OCI-LY3 (cell line): ENCODE results near the gene PEX11A.

Experiments
- H2AFZ ChIP-seq: fragments of 200-600, 300-600 bp; shearing (Covaris generic); 2 replicates; pipeline ENCODE4 v1.6.0; 2014; ENCODE audit warnings: antibody characterized with exemption, low read depth, low read length
- H3K27ac ChIP-seq: fragments of 200-600, 300-600 bp; sonication (generic); 2 replicates; pipeline ENCODE4 v1.5.1; 2014; ENCODE audit warnings: mild to moderate bottlenecking, low read length, moderate library complexity, mixed read lengths
- H3K27me3 ChIP-seq: fragments of 200-600, 300-600 bp; sonication (generic); 2 replicates; pipeline ENCODE4 v1.6.1; 2014; ENCODE audit warnings: low read depth, low read length, mixed read lengths
- H3K36me3 ChIP-seq: fragments of 200-600, 300-600 bp; sonication (generic); replicated peaks from 2 replicates; pipeline ENCODE3; 2014; ENCODE audit warnings: low read depth, low read length, mixed read lengths
- H3K4me1 ChIP-seq: fragments of 300-600, 200-600 bp; sonication (generic); 2 replicates; pipeline ENCODE4 v1.6.1; 2014; ENCODE audit warnings: low read length, mixed read lengths
- H3K4me2 ChIP-seq: fragments of 200-600, 300-600 bp; sonication (generic); 2 replicates; pipeline ENCODE4 v1.6.1; 2014; ENCODE audit warnings: low read length, mixed read lengths
- H3K4me3 ChIP-seq: fragments of 300-600, 200-600 bp; sonication (generic); 2 replicates; pipeline ENCODE4 v1.5.1; 2014; ENCODE audit warnings: antibody characterized with exemption, mild to moderate bottlenecking, low read length, moderate library complexity
- H3K79me2 ChIP-seq: fragments of 300-600, 200-600 bp; shearing (Covaris generic); 2 replicates; pipeline ENCODE4 v1.6.1; 2014; ENCODE audit warnings: mild to moderate bottlenecking, low read length, mixed read lengths
- H3K9ac ChIP-seq: fragments of 300-600, 200-600 bp; shearing (Covaris generic); 2 replicates; pipeline ENCODE4 v1.6.0; 2014; ENCODE audit warnings: mild to moderate bottlenecking, low read length, moderate library complexity
- H3K9me3 ChIP-seq: fragments of 200-600, 300-600 bp; shearing (Covaris generic); 2 replicates; pipeline ENCODE4 v1.6.1; 2014; ENCODE audit warnings: low read length, mixed read lengths; ENCODE audit not compliant: insufficient read depth
- H4K20me1 ChIP-seq: fragments of 200-600, 300-600 bp; sonication (generic); 2 replicates; pipeline ENCODE4 v1.6.1; 2016; ENCODE audit warnings: low read length, mixed read lengths; ENCODE audit not compliant: insufficient read depth
- EZH2phosphoT487 ChIP-seq: fragments of 200-600 bp; shearing (Covaris generic); IDR thresholded peaks from 2 replicates; pipeline ENCODE4 v1.6.1; 2018; ENCODE audit warnings: antibody characterized with exemption, mixed run types, low read depth
- TF ChIP-seq, protein P1 (sequence below): fragments of 200-600, 300-600 bp; sonication (generic); IDR thresholded peaks from 2 replicates; pipeline ENCODE4 v1.5.1; 2014; ENCODE audit warnings: antibody characterized with exemption, low read length, low read depth

Gene PEX11A

DNA sequence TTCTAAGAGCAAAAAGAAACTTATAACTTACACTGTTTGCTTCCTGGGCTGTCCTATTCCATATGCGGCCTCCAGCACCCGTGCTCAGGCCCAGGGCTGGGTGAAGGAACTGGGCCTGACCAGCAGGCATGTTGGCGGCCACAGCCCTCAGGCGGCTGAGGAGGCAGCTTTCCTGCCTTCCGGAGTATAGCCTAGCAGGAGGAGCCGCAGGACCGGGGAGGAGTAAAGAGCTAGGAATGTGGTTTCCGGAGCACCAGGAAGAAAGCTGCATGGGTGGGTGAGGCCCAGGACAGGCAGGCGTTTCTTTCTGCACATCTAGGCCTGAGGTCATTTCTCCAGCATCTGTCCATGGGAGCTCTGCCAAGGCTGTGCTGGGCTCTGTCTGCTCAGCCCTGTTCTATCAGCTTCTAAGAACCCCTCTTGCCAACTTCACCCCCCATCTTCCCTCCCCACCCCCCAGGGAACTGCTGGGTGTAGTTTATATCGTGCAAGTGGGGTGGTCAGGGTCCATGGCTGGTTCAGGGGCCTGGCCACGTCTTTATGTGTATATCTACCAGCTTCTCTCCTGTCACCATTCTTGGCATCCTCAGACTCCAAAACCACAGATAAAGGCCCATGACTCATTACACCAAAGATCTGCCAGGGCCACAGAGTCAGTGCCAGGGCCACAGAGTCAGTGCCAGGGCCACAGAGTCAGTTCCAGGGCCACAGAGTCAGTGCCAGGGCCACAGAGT lies 27.5 kb downstream of the PEX11A start:
- no peak overlapping the region for H3K27ac ChIP-seq
- H3K9ac ChIP-seq, result no peak overlapping the region
- no peak overlapping the region for H3K4me3 ChIP-seq
- H4K20me1 ChIP-seq, result no peaks in the 10 kb centered on the region
- H2AFZ ChIP-seq, result no peak overlapping the region
- peaks cover 16% of the 10 kb centered on the region for H3K4me1 ChIP-seq
- H3K9me3 ChIP-seq, result no peaks in the 10 kb centered on the region
- peaks cover 20% of the 10 kb centered on the region for H3K27me3 ChIP-seq
- TF ChIP-seq, protein P1, sequence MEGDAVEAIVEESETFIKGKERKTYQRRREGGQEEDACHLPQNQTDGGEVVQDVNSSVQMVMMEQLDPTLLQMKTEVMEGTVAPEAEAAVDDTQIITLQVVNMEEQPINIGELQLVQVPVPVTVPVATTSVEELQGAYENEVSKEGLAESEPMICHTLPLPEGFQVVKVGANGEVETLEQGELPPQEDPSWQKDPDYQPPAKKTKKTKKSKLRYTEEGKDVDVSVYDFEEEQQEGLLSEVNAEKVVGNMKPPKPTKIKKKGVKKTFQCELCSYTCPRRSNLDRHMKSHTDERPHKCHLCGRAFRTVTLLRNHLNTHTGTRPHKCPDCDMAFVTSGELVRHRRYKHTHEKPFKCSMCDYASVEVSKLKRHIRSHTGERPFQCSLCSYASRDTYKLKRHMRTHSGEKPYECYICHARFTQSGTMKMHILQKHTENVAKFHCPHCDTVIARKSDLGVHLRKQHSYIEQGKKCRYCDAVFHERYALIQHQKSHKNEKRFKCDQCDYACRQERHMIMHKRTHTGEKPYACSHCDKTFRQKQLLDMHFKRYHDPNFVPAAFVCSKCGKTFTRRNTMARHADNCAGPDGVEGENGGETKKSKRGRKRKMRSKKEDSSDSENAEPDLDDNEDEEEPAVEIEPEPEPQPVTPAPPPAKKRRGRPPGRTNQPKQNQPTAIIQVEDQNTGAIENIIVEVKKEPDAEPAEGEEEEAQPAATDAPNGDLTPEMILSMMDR, result no peak
- no peak for TF ChIP-seq EZH2phosphoT487
- no peaks in the 10 kb centered on the region for H3K79me2 ChIP-seq
- no peak overlapping the region for H3K4me2 ChIP-seq
- no peaks in the 10 kb centered on the region for H3K36me3 ChIP-seq

DNA sequence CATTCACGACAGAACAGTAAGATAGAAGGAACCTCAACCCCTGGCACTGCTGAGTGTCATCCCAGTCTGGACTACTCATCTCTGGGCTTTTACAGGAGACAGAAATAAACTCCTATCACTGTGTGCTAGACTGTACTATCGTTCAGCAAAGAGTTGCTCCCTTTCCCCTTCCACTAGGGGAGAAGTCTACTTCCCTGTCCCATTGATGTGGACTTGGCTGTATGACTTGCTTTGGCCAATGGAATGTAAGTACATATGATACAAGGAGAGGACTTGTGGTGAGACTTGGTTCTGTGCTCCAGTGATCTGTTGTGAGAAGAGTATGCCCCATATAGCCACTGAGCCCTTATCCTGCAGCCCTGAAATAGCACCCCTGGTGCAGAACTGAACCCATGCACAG lies 30.0 kb downstream of the PEX11A start:
- H4K20me1 ChIP-seq, result no peaks in the 10 kb centered on the region
- H3K9me3 ChIP-seq, result no peaks in the 10 kb centered on the region
- peaks cover 15% of the 10 kb centered on the region for H3K4me1 ChIP-seq
- H3K79me2 ChIP-seq, result no peaks in the 10 kb centered on the region
- no peak overlapping the region for H3K27ac ChIP-seq
- H3K4me3 ChIP-seq, result no peak overlapping the region
- no peaks in the 10 kb centered on the region for H3K36me3 ChIP-seq
- no peak for TF ChIP-seq EZH2phosphoT487
- TF ChIP-seq, protein P1, result no peak
- no peak overlapping the region for H2AFZ ChIP-seq
- H3K9ac ChIP-seq, result no peak overlapping the region
- H3K4me2 ChIP-seq, result no peak overlapping the region
- H3K27me3 ChIP-seq, result peaks cover 20% of the 10 kb centered on the region

DNA sequence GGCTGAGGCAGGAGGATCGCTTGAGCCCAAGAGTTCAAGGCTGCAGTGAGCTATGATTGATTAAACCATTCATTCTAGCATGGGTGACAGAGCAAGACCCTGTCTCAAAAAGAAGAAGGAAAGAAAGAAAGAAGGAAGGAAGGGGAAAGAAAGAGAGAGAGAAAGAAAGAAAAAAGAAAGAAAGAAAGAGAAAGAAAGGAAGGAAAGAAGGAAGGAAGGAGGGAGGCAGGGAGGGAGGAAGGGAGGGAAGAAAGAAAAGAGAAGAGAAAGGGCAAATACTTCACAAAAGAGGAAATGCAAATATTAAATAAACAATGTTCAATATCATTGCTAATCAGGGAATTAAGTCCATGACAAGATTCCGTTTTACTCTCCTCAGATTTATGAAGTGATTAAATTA lies 31.3 kb downstream of the PEX11A start:
- peaks cover 12% of the 10 kb centered on the region for H3K27me3 ChIP-seq
- no peaks in the 10 kb centered on the region for H4K20me1 ChIP-seq
- H3K9ac ChIP-seq, result no peak overlapping the region
- no peaks in the 10 kb centered on the region for H3K9me3 ChIP-seq
- no peak overlapping the region for H2AFZ ChIP-seq
- H3K4me2 ChIP-seq, result no peak overlapping the region
- no peak overlapping the region for H3K4me3 ChIP-seq
- no peak overlapping the region for H3K27ac ChIP-seq
- no peaks in the 10 kb centered on the region for H3K79me2 ChIP-seq
- TF ChIP-seq, protein P1, result no peak
- peaks cover 11% of the 10 kb centered on the region for H3K4me1 ChIP-seq
- H3K36me3 ChIP-seq, result no peaks in the 10 kb centered on the region

DNA sequence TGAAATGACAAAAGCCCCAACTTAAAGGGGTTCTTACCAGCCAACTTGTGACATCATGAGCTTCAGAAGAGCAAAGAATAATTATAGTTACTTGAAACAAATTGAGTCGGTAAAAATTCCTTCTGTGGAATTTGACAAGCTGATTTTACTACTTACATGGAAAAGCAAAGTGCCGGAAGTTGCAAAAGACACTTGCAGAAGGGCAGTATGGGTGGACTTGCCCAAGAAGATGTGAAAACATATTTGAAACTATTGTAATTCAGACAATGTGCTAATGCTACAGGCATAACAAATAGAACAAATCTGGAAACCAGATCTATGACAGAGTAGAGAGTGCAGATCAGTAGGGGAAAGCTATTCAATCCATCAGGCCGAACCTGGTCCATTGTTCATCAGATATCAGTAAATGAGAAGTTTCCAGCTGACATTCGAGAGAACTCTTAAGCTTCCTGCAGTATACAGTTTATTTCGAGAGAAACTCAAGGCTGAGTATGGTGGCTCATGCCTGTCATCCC lies 32.8 kb downstream of the PEX11A start:
- Histone ChIP-seq H3K9ac (no peak overlapping the region), H4K20me1 (no peaks in the 10 kb centered on the region), H3K27me3 (peaks cover 11% of the 10 kb centered on the region), H3K79me2 (no peaks in the 10 kb centered on the region), H3K4me1 (peaks cover 13% of the 10 kb centered on the region), H2AFZ (no peak overlapping the region), H3K4me3 (no peak overlapping the region), H3K9me3 (no peaks in the 10 kb centered on the region), H3K27ac (no peak overlapping the region), H3K36me3 (no peaks in the 10 kb centered on the region), H3K4me2 (no peak overlapping the region)
- TF ChIP-seq, protein P1, result no peak
- no peak for TF ChIP-seq EZH2phosphoT487
